GM20431 (cell line): Measurements from ENCODE around the gene FCGR2B.

ENCODE experiments used
- in situ Hi-C: fragments of 300-500 bp; cut with MseI, MboI; formaldehyde crosslinking; loops from one replicate; pipeline ENCODE4 v1.15.0; 2020; ENCODE audit warnings: low sequenced_read_pairs; ENCODE audit not compliant: unreplicated experiment

FCGR2B gene

GRCh38 chr1:161726473-161727255 lies 63.7 kb downstream of the FCGR2B start:
- in situ Hi-C loops = loop anchor here (25.0 kb wide), 1 partner anchor 89 kb away; the partner anchor contains the start of gene FCGR3B

DNA sequence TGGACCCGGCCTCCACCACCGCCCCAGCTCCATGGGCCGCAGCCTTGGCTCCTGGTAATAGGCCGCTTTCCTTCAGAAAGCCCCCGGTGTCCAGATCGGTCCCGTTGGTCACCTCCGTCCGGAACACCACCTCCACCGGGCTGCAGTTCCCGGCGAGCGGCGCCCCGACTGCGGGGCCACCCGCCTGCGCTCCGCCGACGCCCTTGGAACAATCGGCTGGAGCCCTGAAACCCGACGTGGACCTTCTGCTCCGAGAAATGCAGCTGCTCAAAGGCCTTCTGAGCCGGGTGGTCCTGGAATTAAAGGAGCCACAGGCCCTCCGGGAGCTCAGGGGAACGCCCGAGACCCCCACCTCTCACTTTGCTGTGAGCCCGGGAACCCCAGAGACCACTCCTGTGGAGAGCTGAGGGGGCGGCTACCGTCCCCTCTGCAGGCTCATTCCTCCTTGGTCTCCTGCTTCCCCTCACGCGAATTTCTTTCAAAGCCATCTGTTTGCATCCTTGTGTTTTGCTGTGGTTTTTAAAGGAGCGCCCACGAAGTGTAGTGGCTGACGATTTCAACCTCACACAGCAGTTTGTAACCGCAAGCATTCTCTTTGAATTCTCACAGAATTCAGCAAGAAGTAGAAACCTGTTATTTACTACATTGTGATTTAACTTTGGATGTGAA lies 64.4 kb downstream of the FCGR2B start:
- in situ Hi-C loops = loop anchor here (25.0 kb wide), 1 partner anchor 90 kb away; the partner anchor contains the start of gene FCGR3B
